Measurements from ENCODE around the gene PXYLP1. TPM values are rescaled to one million over a fixed set of nuclear protein-coding genes. Genes with fewer than 3 reads are reported as not detected.
A peak's percentile ranks its signal among the peaks of the same experiment; 100 is the strongest.

The PXYLP1 gene
- polyA plus RNA-seq, 1 experiment, result 20.0 TPM

DNA sequence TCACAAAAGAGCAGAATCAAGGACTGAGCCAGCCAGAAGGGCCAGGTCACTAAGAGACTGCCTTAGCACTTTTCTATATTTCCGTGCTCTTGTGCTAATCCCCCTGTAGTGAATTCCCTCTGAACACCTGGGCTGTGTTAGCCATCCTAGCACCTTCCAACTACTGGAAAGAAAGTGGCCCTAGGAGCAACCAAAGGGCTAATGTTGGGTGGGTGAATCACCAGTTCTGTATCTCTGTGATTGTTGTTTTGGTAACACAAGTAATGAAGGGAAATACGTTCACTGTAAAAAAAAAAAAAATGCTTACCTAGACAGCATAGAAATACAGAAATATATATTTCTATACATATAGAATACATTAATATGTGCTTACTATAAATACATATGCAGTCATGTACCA lies 43.9 kb downstream of the PXYLP1 start:
- ChIA-PET POLR2A (no interaction called here), CTCF (no interaction called here)
- TF ChIP-seq, protein P1, sequence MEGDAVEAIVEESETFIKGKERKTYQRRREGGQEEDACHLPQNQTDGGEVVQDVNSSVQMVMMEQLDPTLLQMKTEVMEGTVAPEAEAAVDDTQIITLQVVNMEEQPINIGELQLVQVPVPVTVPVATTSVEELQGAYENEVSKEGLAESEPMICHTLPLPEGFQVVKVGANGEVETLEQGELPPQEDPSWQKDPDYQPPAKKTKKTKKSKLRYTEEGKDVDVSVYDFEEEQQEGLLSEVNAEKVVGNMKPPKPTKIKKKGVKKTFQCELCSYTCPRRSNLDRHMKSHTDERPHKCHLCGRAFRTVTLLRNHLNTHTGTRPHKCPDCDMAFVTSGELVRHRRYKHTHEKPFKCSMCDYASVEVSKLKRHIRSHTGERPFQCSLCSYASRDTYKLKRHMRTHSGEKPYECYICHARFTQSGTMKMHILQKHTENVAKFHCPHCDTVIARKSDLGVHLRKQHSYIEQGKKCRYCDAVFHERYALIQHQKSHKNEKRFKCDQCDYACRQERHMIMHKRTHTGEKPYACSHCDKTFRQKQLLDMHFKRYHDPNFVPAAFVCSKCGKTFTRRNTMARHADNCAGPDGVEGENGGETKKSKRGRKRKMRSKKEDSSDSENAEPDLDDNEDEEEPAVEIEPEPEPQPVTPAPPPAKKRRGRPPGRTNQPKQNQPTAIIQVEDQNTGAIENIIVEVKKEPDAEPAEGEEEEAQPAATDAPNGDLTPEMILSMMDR (IDR thresholded peaks at IDR 0.05; ENCODE audit: low read depth, low read length), result no peak
- Histone ChIP-seq H3K27me3 (ENCODE audit: control insufficient read depth, insufficient read depth, low read length) (no peaks in the 10 kb centered on the region), H3K9me3 (ENCODE audit: control insufficient read depth, insufficient read depth, low read length) (no peaks in the 10 kb centered on the region), H3K27ac (ENCODE audit: low read depth, low read length) (no peak overlapping the region), H3K4me3 (ENCODE audit: low read depth, low read length) (no peak overlapping the region)
- DNase-seq (ENCODE audit: low read depth, low spot score), result no peak

DNA sequence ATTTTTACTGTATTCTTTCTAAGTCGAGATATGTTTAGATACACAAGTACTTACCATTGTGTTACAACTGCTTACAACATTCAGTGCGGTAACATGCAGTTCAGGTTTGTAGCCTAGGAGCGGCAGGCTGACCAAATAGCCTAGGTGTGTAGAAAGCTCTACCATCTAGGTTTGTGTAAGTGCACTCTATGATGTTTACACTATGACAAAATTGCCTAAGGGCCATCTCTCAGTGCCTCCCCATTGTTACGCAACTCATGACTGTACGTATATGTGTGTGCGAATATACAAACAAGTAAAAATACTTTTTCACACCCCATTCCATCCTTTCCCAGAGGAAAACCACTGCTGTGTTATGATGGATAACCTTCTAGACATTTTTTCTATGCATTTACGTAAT lies 44.3 kb downstream of the PXYLP1 start:
- H3K9me3 ChIP-seq (ENCODE audit: control insufficient read depth, insufficient read depth, low read length), result no peaks in the 10 kb centered on the region
- H3K27me3 ChIP-seq (ENCODE audit: control insufficient read depth, insufficient read depth, low read length), result no peaks in the 10 kb centered on the region
- TF ChIP-seq, protein P1 (IDR thresholded peaks at IDR 0.05; ENCODE audit: low read depth, low read length), result no peak
- no peak overlapping the region for H3K4me3 ChIP-seq (ENCODE audit: low read depth, low read length)
- peak; percentile 18 for DNase-seq (ENCODE audit: low read depth, low spot score)
- ChIA-PET CTCF (no interaction called here), POLR2A (no interaction called here)
- no peak overlapping the region for H3K27ac ChIP-seq (ENCODE audit: low read depth, low read length)

DNA sequence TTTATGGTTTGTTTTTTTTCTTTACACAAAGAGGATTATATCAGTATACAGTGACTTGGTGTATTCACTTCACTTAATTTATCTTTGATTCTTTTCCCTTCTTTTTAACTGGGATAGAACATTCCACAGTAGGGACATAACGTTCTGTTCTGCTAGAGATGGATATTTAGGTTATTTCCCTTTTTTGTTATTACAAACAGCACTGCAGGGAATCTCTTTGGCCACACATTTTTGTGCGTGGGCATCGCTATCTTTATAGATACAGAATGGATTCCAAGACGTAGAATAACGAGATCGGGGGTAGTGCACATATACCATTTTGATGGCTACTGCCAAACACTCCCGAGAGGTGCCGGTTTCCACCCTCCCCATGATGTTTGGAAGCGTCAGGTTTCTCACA lies 44.8 kb downstream of the PXYLP1 start:
- DNase-seq (ENCODE audit: low read depth, low spot score), result no peak
- Histone ChIP-seq H3K27ac (ENCODE audit: low read depth, low read length) (no peak overlapping the region), H3K9me3 (ENCODE audit: control insufficient read depth, insufficient read depth, low read length) (no peaks in the 10 kb centered on the region), H3K4me3 (ENCODE audit: low read depth, low read length) (no peak overlapping the region), H3K27me3 (ENCODE audit: control insufficient read depth, insufficient read depth, low read length) (no peaks in the 10 kb centered on the region)
- TF ChIP-seq, protein P1 (IDR thresholded peaks at IDR 0.05; ENCODE audit: low read depth, low read length), result no peak
- POLR2A ChIA-PET, result no interaction called here
- CTCF ChIA-PET, result no interaction called here

DNA sequence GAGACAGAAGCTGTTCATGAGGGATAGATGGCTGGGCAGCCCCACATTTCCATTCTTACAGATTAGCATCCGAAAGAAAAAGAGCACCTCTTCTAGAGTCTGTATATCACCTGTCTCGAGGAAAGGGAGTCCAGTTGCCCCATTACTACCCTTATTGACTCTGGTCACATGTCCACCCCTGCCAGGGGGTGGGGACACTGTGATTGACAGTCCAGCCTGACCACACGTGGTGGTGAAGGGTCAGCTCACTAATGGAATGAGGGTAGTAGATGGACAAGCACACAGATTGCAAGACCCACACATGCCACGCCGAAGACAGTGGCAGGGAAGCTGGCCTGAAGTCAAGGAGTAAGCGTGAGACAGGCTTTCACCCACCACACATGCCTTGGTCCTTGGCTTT lies 45.8 kb downstream of the PXYLP1 start:
- ChIA-PET CTCF (interaction anchor here (0.7 kb wide), 1 partner anchor 76 kb away, joined by 5 read pairs; no protein-coding TSS in a partner anchor), POLR2A (no interaction called here)
- H3K27me3 ChIP-seq (ENCODE audit: control insufficient read depth, insufficient read depth, low read length), result no peaks in the 10 kb centered on the region
- DNase-seq (ENCODE audit: low read depth, low spot score), result no peak
- H3K27ac ChIP-seq (ENCODE audit: low read depth, low read length), result no peak overlapping the region
- TF ChIP-seq, protein P1 (IDR thresholded peaks at IDR 0.05; ENCODE audit: low read depth, low read length), result no peak
- H3K9me3 ChIP-seq (ENCODE audit: control insufficient read depth, insufficient read depth, low read length), result no peaks in the 10 kb centered on the region
- no peak overlapping the region for H3K4me3 ChIP-seq (ENCODE audit: low read depth, low read length)

DNA sequence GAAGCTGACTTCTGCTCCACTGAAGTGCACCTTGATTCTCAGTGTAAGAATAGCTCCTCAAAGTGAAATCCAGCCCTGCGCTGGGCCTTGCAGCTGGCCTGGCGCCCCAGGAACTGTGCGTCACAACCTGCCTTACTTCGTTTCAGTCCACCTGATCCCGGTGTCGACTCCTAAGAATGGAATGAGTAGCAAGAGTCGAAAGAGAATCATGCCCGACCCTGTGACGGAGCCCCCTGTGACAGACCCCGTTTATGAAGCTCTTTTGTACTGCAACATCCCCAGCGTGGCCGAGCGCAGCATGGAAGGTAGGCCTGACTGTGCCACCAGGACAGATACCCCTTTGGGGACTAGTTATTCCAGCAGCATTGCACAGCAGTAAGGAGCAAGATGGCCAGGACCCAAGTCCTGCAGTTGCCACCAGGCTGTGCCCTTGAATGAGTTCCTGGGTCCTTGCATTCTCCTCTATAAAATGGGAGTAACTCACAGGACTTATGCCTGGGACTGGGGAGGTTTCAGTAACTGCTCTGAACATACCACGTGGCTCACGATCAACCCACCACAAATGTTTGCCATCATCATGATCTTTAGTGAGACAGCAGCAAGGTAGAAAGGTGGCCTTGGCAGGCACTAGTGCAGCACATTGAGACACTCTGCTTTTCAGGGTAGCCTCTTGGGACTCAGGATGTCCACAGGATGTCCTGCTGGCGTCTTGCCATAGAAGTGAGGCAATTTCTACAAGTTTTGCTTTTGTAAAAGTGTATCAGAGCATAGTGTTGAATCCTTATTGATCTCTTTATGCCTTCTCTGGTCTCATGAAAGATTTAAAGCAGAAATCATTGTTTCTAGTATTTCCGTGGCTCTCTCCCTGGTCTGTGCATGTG lies 46.8 kb downstream of the PXYLP1 start:
- H3K27ac ChIP-seq (ENCODE audit: low read depth, low read length), result peak overlapping the region; percentile 21
- ChIA-PET CTCF (no interaction called here), POLR2A (no interaction called here)
- no peak overlapping the region for H3K4me3 ChIP-seq (ENCODE audit: low read depth, low read length)
- H3K9me3 ChIP-seq (ENCODE audit: control insufficient read depth, insufficient read depth, low read length), result no peaks in the 10 kb centered on the region
- no peaks in the 10 kb centered on the region for H3K27me3 ChIP-seq (ENCODE audit: control insufficient read depth, insufficient read depth, low read length)
- TF ChIP-seq, protein P1 (IDR thresholded peaks at IDR 0.05; ENCODE audit: low read depth, low read length), result no peak
- DNase-seq (ENCODE audit: low read depth, low spot score), result no peak

All from AG04450 (cell line).